ENCODE data around the gene COL4A2. TPM values are rescaled to one million over a fixed set of nuclear protein-coding genes. Genes with fewer than 3 reads are reported as not detected.
"Not testable (repeated sequence)": the region's sequence is repeated elsewhere in the genome, so short reads cannot be mapped to it uniquely, and the experiment has no call there.

The COL4A2 gene
- total RNA-seq, 4 donors from 2014 or later = 43.0 to 72.7 (median 53.5) TPM

DNA sequence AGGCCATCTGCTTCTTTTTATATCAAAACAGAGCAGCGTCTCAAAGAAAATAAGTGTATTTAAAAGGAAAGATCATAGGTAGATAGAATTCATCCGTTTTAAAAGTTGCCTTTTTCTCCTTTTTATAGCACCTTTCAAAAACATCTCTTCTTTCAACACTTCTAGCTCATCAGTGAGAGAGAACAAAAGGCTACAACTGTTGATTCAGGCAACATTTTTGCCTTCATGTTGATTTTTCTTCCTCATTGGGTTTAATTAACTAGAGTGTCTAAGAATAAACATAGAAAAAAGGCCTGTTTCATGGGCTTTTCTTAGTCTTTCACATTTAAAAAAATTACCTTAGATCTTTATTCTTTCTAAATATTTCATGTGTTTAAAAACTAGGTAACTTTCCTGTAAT, 13.6 kb downstream of the COL4A2 start:
- no peak for DNase-seq (ENCODE audit: low spot score in 2 of 2)
- Histone ChIP-seq H3K27me3 (no peaks in the 10 kb centered on the region), H3K27ac (no peak overlapping the region), H3K4me1 (peaks cover 15% of the 10 kb centered on the region), H3K9me3 (no peaks in the 10 kb centered on the region), H3K36me3 (no peaks in the 10 kb centered on the region), H3K4me3 (no peak overlapping the region)
- TF ChIP-seq POLR2AphosphoS5 (IDR thresholded peaks at IDR 0.05) (no peak), EP300 (IDR thresholded peaks at IDR 0.05) (no peak), POLR2A (IDR thresholded peaks at IDR 0.05) (no peak)
- TF ChIP-seq, protein P1, sequence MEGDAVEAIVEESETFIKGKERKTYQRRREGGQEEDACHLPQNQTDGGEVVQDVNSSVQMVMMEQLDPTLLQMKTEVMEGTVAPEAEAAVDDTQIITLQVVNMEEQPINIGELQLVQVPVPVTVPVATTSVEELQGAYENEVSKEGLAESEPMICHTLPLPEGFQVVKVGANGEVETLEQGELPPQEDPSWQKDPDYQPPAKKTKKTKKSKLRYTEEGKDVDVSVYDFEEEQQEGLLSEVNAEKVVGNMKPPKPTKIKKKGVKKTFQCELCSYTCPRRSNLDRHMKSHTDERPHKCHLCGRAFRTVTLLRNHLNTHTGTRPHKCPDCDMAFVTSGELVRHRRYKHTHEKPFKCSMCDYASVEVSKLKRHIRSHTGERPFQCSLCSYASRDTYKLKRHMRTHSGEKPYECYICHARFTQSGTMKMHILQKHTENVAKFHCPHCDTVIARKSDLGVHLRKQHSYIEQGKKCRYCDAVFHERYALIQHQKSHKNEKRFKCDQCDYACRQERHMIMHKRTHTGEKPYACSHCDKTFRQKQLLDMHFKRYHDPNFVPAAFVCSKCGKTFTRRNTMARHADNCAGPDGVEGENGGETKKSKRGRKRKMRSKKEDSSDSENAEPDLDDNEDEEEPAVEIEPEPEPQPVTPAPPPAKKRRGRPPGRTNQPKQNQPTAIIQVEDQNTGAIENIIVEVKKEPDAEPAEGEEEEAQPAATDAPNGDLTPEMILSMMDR (IDR thresholded peaks at IDR 0.05) = no peak
- 42% methylated on average over 2 of the region's 2 CpGs for WGBS

- peaks cover 19% of the 10 kb centered on the region for H3K4me1 ChIP-seq
- H3K9me3 ChIP-seq; H3K27me3 ChIP-seq; H3K4me3 ChIP-seq; H3K27ac ChIP-seq; H3K36me3 ChIP-seq; DNase-seq (ENCODE audit: low spot score in 2 of 2): not testable (repeated sequence)
- WGBS = 84% methylated on average over 3 of the region's 3 CpGs
These were observed 14.5 kb downstream of the COL4A2 start for GRCh38 chr13:110321573-110321972.

DNA sequence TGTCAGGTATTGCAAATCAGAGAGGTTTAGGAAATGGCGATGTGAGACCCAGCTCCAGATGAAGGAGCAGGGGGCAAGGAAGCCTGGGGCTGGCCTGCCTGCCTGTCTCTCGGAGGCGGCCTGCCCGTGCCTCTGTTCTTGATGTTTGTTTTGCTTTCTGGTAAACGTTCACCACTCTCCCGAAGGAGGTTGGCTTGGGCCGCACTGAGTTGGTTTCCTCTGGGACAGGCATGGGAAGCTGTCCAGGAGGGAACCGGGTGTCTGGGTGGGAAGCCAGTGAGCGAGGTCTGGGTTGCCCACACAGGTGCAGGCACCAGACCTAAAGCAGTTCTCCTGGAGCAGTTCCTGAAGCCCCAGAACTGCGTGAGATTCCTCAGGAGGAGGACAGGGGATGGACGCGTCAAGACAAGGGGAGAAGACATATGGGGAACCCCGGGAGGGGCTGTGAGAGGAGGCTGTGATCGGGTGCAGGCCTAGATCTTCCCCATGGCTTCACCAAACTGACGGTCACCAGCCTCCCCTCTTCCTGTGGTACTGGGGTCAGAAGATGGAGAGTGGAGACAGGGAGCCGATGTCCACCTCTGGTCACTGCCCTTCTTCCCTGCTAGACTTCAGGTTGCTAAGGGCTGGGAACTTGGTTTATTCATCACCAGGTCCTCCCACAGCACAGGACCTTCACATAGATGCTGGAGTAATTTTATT, 15.2 kb downstream of the COL4A2 start:
- WGBS = 89% methylated on average over 16 of the region's 16 CpGs

GRCh38 chr13:110322828-110323171, 15.7 kb downstream of the COL4A2 start:
- peaks cover 20% of the 10 kb centered on the region for H3K4me1 ChIP-seq
- peaks cover 3% of the 10 kb centered on the region for H3K27me3 ChIP-seq
- WGBS = 92% methylated on average over 7 of the region's 7 CpGs
- H3K27ac ChIP-seq = no peak overlapping the region
- no peak overlapping the region for H3K4me3 ChIP-seq
- DNase-seq (ENCODE audit: low spot score in 2 of 2) = peak in 1 of 2 donors; percentile 59
- TF ChIP-seq EP300 (IDR thresholded peaks at IDR 0.05) (no peak), POLR2A (IDR thresholded peaks at IDR 0.05) (no peak), POLR2AphosphoS5 (IDR thresholded peaks at IDR 0.05) (no peak)
- TF ChIP-seq, protein P1 (IDR thresholded peaks at IDR 0.05) = no peak
- H3K36me3 ChIP-seq = no peaks in the 10 kb centered on the region
- H3K9me3 ChIP-seq = no peaks in the 10 kb centered on the region

More for the DNA sequence above, 15.2 kb downstream of the COL4A2 start:
- Histone ChIP-seq H3K27me3 (peaks cover 3% of the 10 kb centered on the region), H3K36me3 (no peaks in the 10 kb centered on the region), H3K27ac (no peak overlapping the region), H3K9me3 (no peaks in the 10 kb centered on the region), H3K4me1 (peaks cover 20% of the 10 kb centered on the region), H3K4me3 (no peak overlapping the region)
- DNase-seq (ENCODE audit: low spot score in 2 of 2) = peak in 1 of 2 donors; percentile 73
- TF ChIP-seq EP300 (IDR thresholded peaks at IDR 0.05) = no peak
- no peak for TF ChIP-seq POLR2A (IDR thresholded peaks at IDR 0.05)
- TF ChIP-seq, protein P1 (IDR thresholded peaks at IDR 0.05) = no peak
- TF ChIP-seq POLR2AphosphoS5 (IDR thresholded peaks at IDR 0.05) = no peak

GRCh38 chr13:110323172-110323891, 16.2 kb downstream of the COL4A2 start:
- H3K27ac ChIP-seq = no peak overlapping the region
- DNase-seq (ENCODE audit: low spot score in 2 of 2) = no peak
- no peak for TF ChIP-seq EP300 (IDR thresholded peaks at IDR 0.05)
- no peak for TF ChIP-seq POLR2A (IDR thresholded peaks at IDR 0.05)
- TF ChIP-seq POLR2AphosphoS5 (IDR thresholded peaks at IDR 0.05) = no peak
- TF ChIP-seq, protein P1 (IDR thresholded peaks at IDR 0.05) = no peak

More at GRCh38 chr13:110323172-110323891, 16.2 kb downstream of the COL4A2 start:
- Histone ChIP-seq H3K4me1 (peaks cover 20% of the 10 kb centered on the region), H3K4me3 (no peak overlapping the region), H3K9me3 (no peaks in the 10 kb centered on the region), H3K27me3 (peaks cover 3% of the 10 kb centered on the region), H3K36me3 (no peaks in the 10 kb centered on the region)
- WGBS = 80% methylated on average over 8 of the region's 8 CpGs

All from suprapubic skin (tissue), 4 donors.